ENCODE data around the gene MTHFSD. TPM values are rescaled to one million over a fixed set of nuclear protein-coding genes. Genes with fewer than 3 reads are reported as not detected.

MTHFSD gene
- total RNA-seq, 1 experiment from 2014 or later: 4.7 TPM

DNA sequence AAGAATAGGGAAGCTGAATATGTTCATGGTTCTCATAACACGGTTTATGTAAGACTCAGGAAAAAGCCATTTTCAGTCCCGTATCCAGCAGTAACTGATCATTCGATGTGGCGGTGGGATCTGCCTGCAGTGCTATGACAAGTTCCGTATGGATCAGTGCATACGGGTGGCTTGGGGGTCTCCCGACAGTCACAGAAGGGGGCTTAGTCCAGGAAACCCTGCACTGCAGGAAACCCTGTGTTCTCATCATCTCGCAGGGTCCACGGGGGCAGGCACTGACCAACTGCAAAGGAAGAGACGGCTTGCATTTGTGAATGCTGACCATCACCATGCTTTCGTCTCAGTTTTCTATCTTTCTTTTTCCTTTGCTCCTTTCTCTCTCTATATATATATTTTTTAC is 7.7 kb downstream of the MTHFSD start:
- H3K4ac ChIP-seq (ENCODE audit: low read depth, low read length): no peak overlapping the region
- H3K23ac ChIP-seq (ENCODE audit: insufficient read length, low read depth, low read length): no peak overlapping the region
- no peak overlapping the region for H3T11ph ChIP-seq (ENCODE audit: low read length)
- H2BK120ac ChIP-seq (ENCODE audit: low read depth, low read length, poor library complexity, severe bottlenecking): no peak overlapping the region
- peaks cover 6% of the 10 kb centered on the region for H3K27me3 Mint-ChIP-seq (ENCODE audit: low read depth)
- no peaks in the 10 kb centered on the region for H4K20me1 ChIP-seq (ENCODE audit: control insufficient read depth, insufficient read depth, insufficient read length)
- no peak overlapping the region for H2BK20ac ChIP-seq (ENCODE audit: low read depth, low read length, poor library complexity, severe bottlenecking)
- H4K91ac ChIP-seq (ENCODE audit: insufficient read length, low read depth, low read length): no peak overlapping the region
- no peak overlapping the region for H3K27ac Mint-ChIP-seq
- no peak overlapping the region for H3K9ac ChIP-seq (ENCODE audit: extremely low read depth, insufficient read length, low read length)
- no peak overlapping the region for H2AFZ ChIP-seq (ENCODE audit: low read length)
- H3K56ac ChIP-seq (ENCODE audit: insufficient read length, low read depth, low read length): no peak overlapping the region
- H4K5ac ChIP-seq (ENCODE audit: insufficient read length, low read depth, low read length): no peak overlapping the region
- H3K4me2 ChIP-seq (ENCODE audit: insufficient read depth, insufficient read length, low read length): no peak overlapping the region
- no peak overlapping the region for H3K27ac ChIP-seq (ENCODE audit: insufficient read length, low read depth, low read length)
- no peaks in the 10 kb centered on the region for H3K4me1 ChIP-seq (ENCODE audit: insufficient read depth, low read length)
- H3K23me2 ChIP-seq (ENCODE audit: insufficient read length, low read depth, low read length, poor library complexity, severe bottlenecking): no peaks in the 10 kb centered on the region
- H3K4me3 Mint-ChIP-seq: no peak overlapping the region
- WGBS (ENCODE audit: extremely low coverage, insufficient read length, low lambda C conversion rate): no CpG with 5 or more reads among the region's 11 CpGs
- no peaks in the 10 kb centered on the region for H3K27me3 ChIP-seq (ENCODE audit: insufficient read depth, low read length)
- no peak overlapping the region for H4K8ac ChIP-seq (replicated peaks; ENCODE audit: insufficient read length, low read depth, low read length)
- H3K36me3 Mint-ChIP-seq (ENCODE audit: insufficient read depth in 1 of 3, low read depth in 3 of 3): no peaks in the 10 kb centered on the region; a peak in 2 of 7 replicates
- H3K9me3 Mint-ChIP-seq: no peaks in the 10 kb centered on the region
- H3K79me1 ChIP-seq (ENCODE audit: insufficient read depth, low read depth, low read length, poor library complexity, severe bottlenecking): no peaks in the 10 kb centered on the region
- H2AK5ac ChIP-seq (ENCODE audit: insufficient read length, low read length): no peak overlapping the region
- no peak overlapping the region for H2BK15ac ChIP-seq (ENCODE audit: low read depth, low read length)
- H3K79me2 ChIP-seq (ENCODE audit: insufficient read depth, low read length): no peaks in the 10 kb centered on the region
- TF ChIP-seq, protein P1, sequence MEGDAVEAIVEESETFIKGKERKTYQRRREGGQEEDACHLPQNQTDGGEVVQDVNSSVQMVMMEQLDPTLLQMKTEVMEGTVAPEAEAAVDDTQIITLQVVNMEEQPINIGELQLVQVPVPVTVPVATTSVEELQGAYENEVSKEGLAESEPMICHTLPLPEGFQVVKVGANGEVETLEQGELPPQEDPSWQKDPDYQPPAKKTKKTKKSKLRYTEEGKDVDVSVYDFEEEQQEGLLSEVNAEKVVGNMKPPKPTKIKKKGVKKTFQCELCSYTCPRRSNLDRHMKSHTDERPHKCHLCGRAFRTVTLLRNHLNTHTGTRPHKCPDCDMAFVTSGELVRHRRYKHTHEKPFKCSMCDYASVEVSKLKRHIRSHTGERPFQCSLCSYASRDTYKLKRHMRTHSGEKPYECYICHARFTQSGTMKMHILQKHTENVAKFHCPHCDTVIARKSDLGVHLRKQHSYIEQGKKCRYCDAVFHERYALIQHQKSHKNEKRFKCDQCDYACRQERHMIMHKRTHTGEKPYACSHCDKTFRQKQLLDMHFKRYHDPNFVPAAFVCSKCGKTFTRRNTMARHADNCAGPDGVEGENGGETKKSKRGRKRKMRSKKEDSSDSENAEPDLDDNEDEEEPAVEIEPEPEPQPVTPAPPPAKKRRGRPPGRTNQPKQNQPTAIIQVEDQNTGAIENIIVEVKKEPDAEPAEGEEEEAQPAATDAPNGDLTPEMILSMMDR (conservative IDR thresholded peaks at IDR 0.05): no peak
- no peak overlapping the region for H3K18ac ChIP-seq (ENCODE audit: insufficient read length, low read depth, low read length)
- no peak for DNase-seq
- no peak overlapping the region for H3K14ac ChIP-seq (ENCODE audit: insufficient read depth, low read length)
- no peaks in the 10 kb centered on the region for H3K4me1 Mint-ChIP-seq
- H2BK5ac ChIP-seq (ENCODE audit: insufficient read length, low read length): no peak overlapping the region
- H3K9me3 ChIP-seq (ENCODE audit: control insufficient read depth, low read depth, low read length): no peaks in the 10 kb centered on the region
- no peak overlapping the region for H2BK12ac ChIP-seq (ENCODE audit: insufficient read length, low read depth, low read length)
